ENCODE measurements around the gene PPP1R3G.

- TF ChIP-seq RAD21 (IDR thresholded peaks at IDR 0.05; ENCODE audit: low read depth) (no peak), USF1 (IDR thresholded peaks at IDR 0.05) (no peak), EP300 (IDR thresholded peaks at IDR 0.05; ENCODE audit: borderline replicate concordance) (no peak)
Measured at GRCh38 chr6:5083307-5083583, 1.9 kb upstream of the PPP1R3G start.
